ENCODE data around the gene ABLIM1. TPM values are rescaled to one million over a fixed set of nuclear protein-coding genes. Genes with fewer than 3 reads are reported as not detected.

Gene ABLIM1
- total and polyA plus RNA-seq, 3 donors from 2014 or later = 90.0 to 137 (median 128) TPM

DNA sequence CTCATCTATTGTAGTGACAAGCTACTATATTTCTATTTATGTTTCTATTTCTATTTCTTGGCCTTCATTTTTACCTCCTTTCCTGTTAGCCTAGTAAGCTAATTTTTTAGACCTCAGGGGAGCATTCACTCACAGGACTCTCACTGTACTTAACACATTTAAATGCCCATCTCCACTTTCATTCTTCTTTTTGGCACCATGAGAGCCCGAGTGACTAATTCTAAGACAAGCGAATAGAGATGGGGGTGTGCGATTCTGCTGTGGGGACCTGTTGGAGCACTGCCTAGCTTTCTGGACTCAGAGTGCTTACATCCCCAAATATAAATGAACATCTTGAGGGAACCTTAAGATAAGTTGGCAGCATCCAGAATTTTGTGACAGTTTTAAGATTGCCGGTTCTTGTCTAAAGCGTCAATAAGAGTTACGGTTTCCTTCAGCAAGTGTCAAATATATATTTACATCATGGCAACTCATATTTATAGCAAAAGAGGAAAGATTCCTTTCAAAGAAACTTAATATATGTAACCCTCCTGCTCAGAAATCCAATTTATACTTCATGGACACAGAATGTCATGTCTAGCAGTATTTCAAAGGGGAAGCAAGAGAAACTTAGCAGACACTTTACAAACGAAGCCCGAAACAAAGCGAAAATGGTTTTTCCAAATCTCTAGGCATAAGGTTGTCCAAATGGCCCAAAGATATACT, 199.7 kb downstream of the ABLIM1 start:
- Histone ChIP-seq H3K4me1 (no peaks in the 10 kb centered on the region), H3K4me3 (no peak overlapping the region), H3K27me3 (no peaks in the 10 kb centered on the region), H3K36me3 (ENCODE audit: low read depth, missing control alignments) (no peaks in the 10 kb centered on the region), H3K9me3 (no peaks in the 10 kb centered on the region), H3K27ac (no peak overlapping the region)
- intact Hi-C loops (cut with DNase I; ENCODE audit: low total_unique reads) = no loop called here
- no peak for DNase-seq
- 79 to 81% methylated on average over 9 of the region's 9 CpGs for WGBS, 2 donors
- TF ChIP-seq, protein P1, sequence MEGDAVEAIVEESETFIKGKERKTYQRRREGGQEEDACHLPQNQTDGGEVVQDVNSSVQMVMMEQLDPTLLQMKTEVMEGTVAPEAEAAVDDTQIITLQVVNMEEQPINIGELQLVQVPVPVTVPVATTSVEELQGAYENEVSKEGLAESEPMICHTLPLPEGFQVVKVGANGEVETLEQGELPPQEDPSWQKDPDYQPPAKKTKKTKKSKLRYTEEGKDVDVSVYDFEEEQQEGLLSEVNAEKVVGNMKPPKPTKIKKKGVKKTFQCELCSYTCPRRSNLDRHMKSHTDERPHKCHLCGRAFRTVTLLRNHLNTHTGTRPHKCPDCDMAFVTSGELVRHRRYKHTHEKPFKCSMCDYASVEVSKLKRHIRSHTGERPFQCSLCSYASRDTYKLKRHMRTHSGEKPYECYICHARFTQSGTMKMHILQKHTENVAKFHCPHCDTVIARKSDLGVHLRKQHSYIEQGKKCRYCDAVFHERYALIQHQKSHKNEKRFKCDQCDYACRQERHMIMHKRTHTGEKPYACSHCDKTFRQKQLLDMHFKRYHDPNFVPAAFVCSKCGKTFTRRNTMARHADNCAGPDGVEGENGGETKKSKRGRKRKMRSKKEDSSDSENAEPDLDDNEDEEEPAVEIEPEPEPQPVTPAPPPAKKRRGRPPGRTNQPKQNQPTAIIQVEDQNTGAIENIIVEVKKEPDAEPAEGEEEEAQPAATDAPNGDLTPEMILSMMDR (IDR thresholded peaks at IDR 0.05) = no peak
- no peak for TF ChIP-seq POLR2A (IDR thresholded peaks at IDR 0.05)

DNA sequence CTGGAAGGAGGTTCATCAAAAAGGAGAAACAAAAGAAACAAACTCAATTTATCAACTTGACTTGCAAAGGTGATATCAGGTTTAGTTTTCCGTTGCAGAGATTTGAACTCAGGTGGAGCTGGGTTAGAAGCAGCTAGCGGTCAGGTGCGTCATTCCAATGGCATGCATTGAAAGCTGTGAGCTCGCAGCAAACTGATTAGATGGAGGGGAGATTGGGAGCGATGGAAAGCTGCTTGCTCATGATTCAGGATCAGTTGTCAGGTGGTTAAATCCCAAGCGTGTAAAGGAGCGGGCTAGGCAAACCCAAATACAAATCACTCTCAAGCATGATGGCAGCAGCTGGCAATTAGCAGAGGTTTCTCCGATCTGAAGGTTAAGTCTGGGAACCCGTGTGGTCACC, 204.5 kb downstream of the ABLIM1 start:
- TF ChIP-seq, protein P1 (IDR thresholded peaks at IDR 0.05) = no peak
- TF ChIP-seq POLR2A (IDR thresholded peaks at IDR 0.05) = no peak
- H3K4me3 ChIP-seq = no peak overlapping the region
- no peak overlapping the region for H3K27ac ChIP-seq
- H3K9me3 ChIP-seq = no peaks in the 10 kb centered on the region
- intact Hi-C loops (cut with DNase I; ENCODE audit: low total_unique reads) = no loop called here
- H3K4me1 ChIP-seq = no peaks in the 10 kb centered on the region
- no peaks in the 10 kb centered on the region for H3K27me3 ChIP-seq
- H3K36me3 ChIP-seq (ENCODE audit: low read depth, missing control alignments) = no peaks in the 10 kb centered on the region
- 89% methylated on average over 9 of the region's 9 CpGs for WGBS, 2 donors
- DNase-seq = no peak

DNA sequence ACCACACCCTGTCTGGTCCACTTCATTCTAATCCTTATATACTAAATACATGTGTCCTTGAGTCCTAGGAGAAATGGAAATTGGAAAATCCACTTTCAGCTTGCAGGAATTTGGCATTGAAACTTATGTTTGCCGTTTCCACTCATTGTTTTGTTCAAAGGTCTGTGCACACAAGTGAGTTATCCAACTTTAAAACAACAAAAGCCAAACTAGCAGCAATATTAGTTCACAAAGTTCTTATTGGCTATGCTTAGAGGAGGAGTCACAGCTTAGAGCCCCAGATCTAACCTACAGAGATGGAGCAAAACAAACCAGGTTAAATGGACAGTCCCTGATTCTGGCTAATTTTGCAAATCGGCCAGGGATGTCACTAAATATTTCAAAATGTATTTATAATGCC, 209.2 kb downstream of the ABLIM1 start:
- no peak for TF ChIP-seq POLR2A (IDR thresholded peaks at IDR 0.05)
- TF ChIP-seq, protein P1 (IDR thresholded peaks at IDR 0.05) = no peak
- Histone ChIP-seq H3K36me3 (ENCODE audit: low read depth, missing control alignments) (no peaks in the 10 kb centered on the region), H3K27ac (no peak overlapping the region)

DNA sequence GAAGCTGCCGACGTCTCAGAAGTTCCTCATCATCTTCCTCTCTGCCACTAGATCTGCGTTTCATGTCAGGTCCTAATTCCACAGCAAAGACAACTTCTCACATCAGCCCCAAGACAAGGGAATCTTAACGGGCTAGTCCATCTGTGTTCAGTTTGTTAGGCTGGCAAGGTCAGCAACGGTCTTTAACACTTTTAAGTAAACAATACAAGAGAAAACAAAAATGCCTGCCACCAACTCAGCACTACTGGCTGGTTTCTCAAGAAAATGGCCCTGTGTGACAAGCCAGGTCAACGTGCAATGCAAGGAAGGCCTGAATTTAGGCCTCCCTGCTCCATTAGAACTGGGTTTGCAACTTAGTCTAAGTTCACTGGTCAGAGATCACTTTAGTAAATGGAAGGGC, 212.7 kb downstream of the ABLIM1 start:
- no peak for DNase-seq
- Histone ChIP-seq H3K9me3 (no peaks in the 10 kb centered on the region), H3K4me3 (no peak overlapping the region), H3K4me1 (peaks cover 4% of the 10 kb centered on the region), H3K27me3 (no peaks in the 10 kb centered on the region), H3K27ac (no peak overlapping the region), H3K36me3 (ENCODE audit: low read depth, missing control alignments) (no peaks in the 10 kb centered on the region)
- intact Hi-C loops (cut with DNase I; ENCODE audit: low total_unique reads) = no loop called here
- TF ChIP-seq, protein P1 (IDR thresholded peaks at IDR 0.05) = no peak
- no peak for TF ChIP-seq POLR2A (IDR thresholded peaks at IDR 0.05)
- 82 to 84% methylated on average over 6 of the region's 6 CpGs for WGBS, 2 donors

More for the DNA sequence above, 209.2 kb downstream of the ABLIM1 start:
- no peaks in the 10 kb centered on the region for H3K9me3 ChIP-seq
- no peaks in the 10 kb centered on the region for H3K4me1 ChIP-seq
- WGBS, 2 donors = 60 to 69% methylated on average over 2 of the region's 2 CpGs
- no peak overlapping the region for H3K4me3 ChIP-seq
- no peak for DNase-seq
- no peaks in the 10 kb centered on the region for H3K27me3 ChIP-seq
- intact Hi-C loops (cut with DNase I; ENCODE audit: low total_unique reads) = no loop called here

DNA sequence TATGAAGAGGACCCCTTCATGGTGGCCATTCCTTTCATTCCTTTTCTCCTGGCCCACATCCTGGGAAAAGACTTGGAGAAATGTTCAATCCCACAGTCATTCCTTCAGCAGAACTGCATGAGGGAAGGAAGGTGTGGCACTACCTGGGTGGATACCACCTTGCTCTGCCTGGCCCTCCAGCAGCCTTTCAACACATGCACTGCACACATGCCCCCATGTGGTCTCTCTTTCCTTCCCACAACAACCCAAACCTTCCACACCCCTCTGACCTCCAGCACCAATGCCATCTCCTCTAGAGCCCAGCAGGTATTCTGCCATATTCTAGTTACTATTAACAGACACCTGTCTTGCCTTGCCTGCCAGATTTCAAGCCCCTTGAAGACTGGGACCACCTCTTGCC, 213.3 kb downstream of the ABLIM1 start:
- Histone ChIP-seq H3K27me3 (no peaks in the 10 kb centered on the region), H3K4me3 (no peak overlapping the region), H3K27ac (no peak overlapping the region), H3K4me1 (peaks cover 4% of the 10 kb centered on the region), H3K36me3 (ENCODE audit: low read depth, missing control alignments) (no peaks in the 10 kb centered on the region), H3K9me3 (no peaks in the 10 kb centered on the region)
- intact Hi-C loops (cut with DNase I; ENCODE audit: low total_unique reads) = no loop called here
- no peak for DNase-seq
- TF ChIP-seq POLR2A (IDR thresholded peaks at IDR 0.05) = no peak

All from testis (tissue), 3 donors.